Nephron (organoid): ENCODE results near the gene TM9SF4.

Source experiments
- H3K27ac Mint-ChIP-seq, 3 experiments: 2 replicates each; pipeline ENCODE4 v1.8.0; 2020; ENCODE audit warnings: mixed read lengths in 3 of 3, mild to moderate bottlenecking in 2 of 3, moderate library complexity in 1 of 3
- H3K27me3 Mint-ChIP-seq: 2 replicates; pipeline ENCODE4 v1.8.0; 2021; ENCODE audit warnings: low read depth, mild to moderate bottlenecking, moderate library complexity, mixed read lengths
- H3K36me3 Mint-ChIP-seq: 2 replicates; pipeline ENCODE4 v1.8.0; 2020; ENCODE audit warnings: low read depth, mixed read lengths
- H3K4me1 Mint-ChIP-seq: 2 replicates; pipeline ENCODE4 v1.8.0; 2020; ENCODE audit warnings: mixed read lengths
- H3K4me3 Mint-ChIP-seq, 3 experiments: 2 replicates each; pipeline ENCODE4 v1.8.0; 2020; ENCODE audit warnings: mild to moderate bottlenecking in 3 of 3, mixed read lengths in 3 of 3, moderate library complexity in 2 of 3
- H3K9me3 Mint-ChIP-seq: 2 replicates; pipeline ENCODE4 v1.8.0; 2020; ENCODE audit warnings: mixed read lengths
- TF ChIP-seq, protein P1 (sequence below), 3 experiments: fragments of 200-600 bp; sonication (generic); IDR thresholded peaks; one replicate each; pipeline ENCODE4 v1.5.0; 2021; ENCODE audit warnings: antibody characterized with exemption in 3 of 3; ENCODE audit not compliant: unreplicated experiment in 3 of 3

The TM9SF4 gene

DNA sequence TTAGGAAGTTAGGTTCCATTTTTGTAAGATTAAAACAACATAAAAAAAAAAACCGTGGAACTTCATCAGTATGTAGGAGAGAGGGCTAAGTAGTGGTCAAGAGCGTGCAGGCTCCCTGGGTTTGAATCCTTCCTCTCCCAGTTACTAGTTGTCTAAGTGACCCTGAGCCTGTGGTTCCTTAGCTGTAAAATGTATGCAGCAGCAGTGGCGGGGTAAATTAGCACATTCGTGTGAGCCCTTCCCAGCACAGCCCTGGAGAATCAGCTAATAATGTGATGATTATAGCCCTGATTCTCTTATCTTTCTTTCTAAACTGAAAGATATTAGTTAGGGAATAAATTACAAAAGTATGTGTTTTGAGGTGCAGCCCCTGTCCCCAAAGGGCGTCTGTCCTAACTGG lies 32.6 kb downstream of the TM9SF4 start:
- H3K27me3 Mint-ChIP-seq, result no peaks in the 10 kb centered on the region
- no peaks in the 10 kb centered on the region for H3K9me3 Mint-ChIP-seq
- peaks cover 84% of the 10 kb centered on the region for H3K36me3 Mint-ChIP-seq

DNA sequence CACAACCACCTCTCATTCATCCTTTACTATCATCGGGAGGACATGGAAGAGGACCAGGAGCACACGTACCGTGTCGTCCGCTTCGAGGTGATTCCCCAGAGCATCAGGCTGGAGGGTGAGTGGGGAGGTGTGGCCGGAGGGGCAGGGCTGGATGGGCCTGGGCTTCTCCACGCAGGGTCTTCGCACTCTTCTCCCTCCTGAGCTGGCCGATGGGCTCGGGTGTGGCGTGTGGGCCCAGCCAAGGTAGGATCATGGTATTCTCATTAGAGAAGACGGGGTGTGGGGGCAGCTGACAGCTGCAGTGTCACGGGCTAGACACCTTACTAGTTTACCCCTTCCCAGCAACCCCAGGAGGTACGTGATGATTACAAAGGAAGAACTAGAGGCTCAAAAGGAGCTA lies 33.5 kb downstream of the TM9SF4 start:
- Mint-ChIP-seq H3K27ac (no peak overlapping the region), H3K27me3 (no peaks in the 10 kb centered on the region), H3K36me3 (peaks cover 80% of the 10 kb centered on the region), H3K4me1 (no peaks in the 10 kb centered on the region), H3K4me3 (no peak overlapping the region), H3K9me3 (no peaks in the 10 kb centered on the region)
- TF ChIP-seq, protein P1, sequence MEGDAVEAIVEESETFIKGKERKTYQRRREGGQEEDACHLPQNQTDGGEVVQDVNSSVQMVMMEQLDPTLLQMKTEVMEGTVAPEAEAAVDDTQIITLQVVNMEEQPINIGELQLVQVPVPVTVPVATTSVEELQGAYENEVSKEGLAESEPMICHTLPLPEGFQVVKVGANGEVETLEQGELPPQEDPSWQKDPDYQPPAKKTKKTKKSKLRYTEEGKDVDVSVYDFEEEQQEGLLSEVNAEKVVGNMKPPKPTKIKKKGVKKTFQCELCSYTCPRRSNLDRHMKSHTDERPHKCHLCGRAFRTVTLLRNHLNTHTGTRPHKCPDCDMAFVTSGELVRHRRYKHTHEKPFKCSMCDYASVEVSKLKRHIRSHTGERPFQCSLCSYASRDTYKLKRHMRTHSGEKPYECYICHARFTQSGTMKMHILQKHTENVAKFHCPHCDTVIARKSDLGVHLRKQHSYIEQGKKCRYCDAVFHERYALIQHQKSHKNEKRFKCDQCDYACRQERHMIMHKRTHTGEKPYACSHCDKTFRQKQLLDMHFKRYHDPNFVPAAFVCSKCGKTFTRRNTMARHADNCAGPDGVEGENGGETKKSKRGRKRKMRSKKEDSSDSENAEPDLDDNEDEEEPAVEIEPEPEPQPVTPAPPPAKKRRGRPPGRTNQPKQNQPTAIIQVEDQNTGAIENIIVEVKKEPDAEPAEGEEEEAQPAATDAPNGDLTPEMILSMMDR (IDR thresholded peaks at IDR 0.05; ENCODE audit: unreplicated experiment in 3 of 3), result no peak

More for the DNA sequence above, 32.6 kb downstream of the TM9SF4 start:
- Mint-ChIP-seq H3K4me3 (no peak overlapping the region), H3K27ac (no peak overlapping the region), H3K4me1 (no peaks in the 10 kb centered on the region)
- TF ChIP-seq, protein P1 (IDR thresholded peaks at IDR 0.05; ENCODE audit: unreplicated experiment in 3 of 3), result no peak

DNA sequence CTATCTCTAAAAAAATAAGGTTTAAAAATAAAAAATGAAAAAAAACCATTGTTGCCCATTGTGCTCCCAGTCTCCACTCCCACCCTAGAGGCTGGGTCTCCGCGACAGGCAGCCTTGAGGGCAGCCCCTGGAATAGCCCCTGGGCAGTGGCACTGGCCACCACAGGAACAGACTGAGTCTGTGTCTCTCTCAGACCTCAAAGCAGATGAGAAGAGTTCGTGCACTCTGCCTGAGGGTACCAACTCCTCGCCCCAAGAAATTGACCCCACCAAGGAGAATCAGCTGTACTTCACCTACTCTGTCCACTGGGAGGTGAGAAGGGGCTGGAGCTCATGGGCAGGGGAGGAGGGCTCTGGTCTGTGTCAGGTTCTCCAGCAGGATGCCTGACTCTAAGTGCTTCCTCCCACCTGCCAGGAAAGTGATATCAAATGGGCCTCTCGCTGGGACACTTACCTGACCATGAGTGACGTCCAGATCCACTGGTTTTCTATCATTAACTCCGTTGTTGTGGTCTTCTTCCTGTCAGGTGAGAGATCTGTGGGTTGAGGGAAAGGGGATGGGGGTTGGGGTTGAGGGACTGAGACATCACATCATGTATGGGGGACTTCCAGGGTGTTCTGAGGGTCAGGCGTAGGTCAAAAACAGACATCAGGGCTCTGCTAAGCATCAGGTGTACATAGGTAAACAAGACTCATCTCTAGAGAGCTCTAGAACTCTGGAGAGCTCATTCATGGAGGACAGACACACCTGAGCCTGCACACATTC lies 35.6 kb downstream of the TM9SF4 start:
- H3K4me1 Mint-ChIP-seq, result no peaks in the 10 kb centered on the region
- H3K27ac Mint-ChIP-seq, result no peak overlapping the region
- H3K4me3 Mint-ChIP-seq, result no peak overlapping the region
- TF ChIP-seq, protein P1 (IDR thresholded peaks at IDR 0.05; ENCODE audit: unreplicated experiment in 3 of 3), result no peak
- peaks cover 82% of the 10 kb centered on the region for H3K36me3 Mint-ChIP-seq
- H3K9me3 Mint-ChIP-seq, result no peaks in the 10 kb centered on the region
- H3K27me3 Mint-ChIP-seq, result no peaks in the 10 kb centered on the region

DNA sequence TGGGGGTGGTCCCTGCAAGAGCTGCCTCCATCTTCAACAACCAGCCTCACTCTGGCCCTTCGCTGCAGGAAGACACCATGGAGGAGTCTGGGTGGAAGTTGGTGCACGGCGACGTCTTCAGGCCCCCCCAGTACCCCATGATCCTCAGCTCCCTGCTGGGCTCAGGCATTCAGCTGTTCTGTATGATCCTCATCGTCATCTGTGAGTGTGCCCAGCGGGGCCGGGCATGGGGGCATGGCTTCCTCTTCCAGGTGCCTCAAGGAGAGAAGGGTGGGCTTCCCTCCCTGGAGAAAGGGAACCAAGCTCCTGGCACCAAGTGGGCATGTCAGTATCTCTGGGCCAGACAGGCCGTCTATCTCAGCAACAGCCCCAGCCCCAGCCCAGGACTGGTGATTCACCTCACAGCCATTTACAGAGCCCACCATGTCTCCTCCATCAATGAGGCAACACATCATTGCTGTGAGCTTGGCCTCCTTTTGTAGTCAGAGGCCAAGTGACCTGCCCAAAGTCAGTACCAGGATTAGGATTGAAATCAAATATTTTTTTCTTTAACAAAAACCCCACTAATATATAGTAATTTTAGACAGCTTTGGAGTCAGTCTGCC lies 40.2 kb downstream of the TM9SF4 start:
- Mint-ChIP-seq H3K27ac (no peak overlapping the region), H3K36me3 (peaks cover 72% of the 10 kb centered on the region), H3K27me3 (no peaks in the 10 kb centered on the region), H3K4me1 (peaks cover 2% of the 10 kb centered on the region), H3K4me3 (no peak overlapping the region), H3K9me3 (no peaks in the 10 kb centered on the region)
- TF ChIP-seq, protein P1 (IDR thresholded peaks at IDR 0.05; ENCODE audit: unreplicated experiment in 3 of 3), result no peak

DNA sequence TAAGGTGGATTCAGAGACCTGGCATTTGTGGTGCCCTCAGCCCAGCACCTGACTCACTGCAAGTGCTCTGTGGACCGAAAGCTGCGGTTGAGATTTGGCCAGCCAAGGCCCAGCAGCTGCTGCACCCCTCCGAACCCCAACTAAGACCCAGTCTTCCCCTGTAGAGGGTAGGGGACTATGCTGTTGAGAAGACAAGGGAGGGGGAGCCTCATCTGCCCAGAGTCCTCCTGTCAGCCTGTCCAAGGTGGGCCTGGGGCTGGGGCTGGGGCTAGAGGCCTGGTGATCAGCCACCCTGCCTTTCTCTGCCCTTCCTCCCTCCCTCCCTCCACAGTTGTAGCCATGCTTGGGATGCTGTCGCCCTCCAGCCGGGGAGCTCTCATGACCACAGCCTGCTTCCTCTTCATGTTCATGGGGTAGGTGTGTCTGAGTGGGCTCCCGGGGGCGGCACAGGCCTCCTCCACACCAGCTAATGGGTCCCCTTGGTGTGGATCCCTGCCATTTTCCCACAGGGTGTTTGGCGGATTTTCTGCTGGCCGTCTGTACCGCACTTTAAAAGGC lies 40.9 kb downstream of the TM9SF4 start:
- Mint-ChIP-seq H3K4me3 (no peak overlapping the region), H3K27me3 (no peaks in the 10 kb centered on the region), H3K4me1 (peaks cover 9% of the 10 kb centered on the region), H3K36me3 (peaks cover 70% of the 10 kb centered on the region), H3K27ac (no peak overlapping the region), H3K9me3 (no peaks in the 10 kb centered on the region)
- TF ChIP-seq, protein P1 (IDR thresholded peaks at IDR 0.05; ENCODE audit: unreplicated experiment in 3 of 3), result no peak
